DMS79 treated with DMSO at 0.1 percent for 48 hours (cell line): ENCODE results near the gene CCNI2.

ENCODE experiments used
- DNase-seq: peaks from one replicate; lab custom pipeline; 2025; lab: John Stamatoyannopoulos, UW

CCNI2 gene

GRCh38 chr5:132746954-132747615 is at the start of gene CCNI2:
CCNI2 (plus strand) TSS chr5:132747426; CDS start chr5:132747496, 70 bp downstream.
- no peak for DNase-seq

- DNase-seq, result no peak
Measured at GRCh38 chr5:132704875-132705274, 42.4 kb upstream of the CCNI2 start.

GRCh38 chr5:132708645-132709044 is 38.6 kb upstream of the CCNI2 start:
- DNase-seq, result no peak

GRCh38 chr5:132714456-132715307 is 32.5 kb upstream of the CCNI2 start:
- no peak for DNase-seq

GRCh38 chr5:132718544-132719312 is 28.5 kb upstream of the CCNI2 start:
- DNase-seq, result no peak

GRCh38 chr5:132725745-132726144 is 21.5 kb upstream of the CCNI2 start:
- DNase-seq, result no peak

- DNase-seq, result no peak
Measured at GRCh38 chr5:132729896-132730295, 17.3 kb upstream of the CCNI2 start.

GRCh38 chr5:132733499-132734148 is 13.6 kb upstream of the CCNI2 start:
- DNase-seq, result no peak

- DNase-seq, result no peak
Measured at GRCh38 chr5:132734687-132735086, 12.5 kb upstream of the CCNI2 start.

- peak; percentile 75 for DNase-seq
Measured at GRCh38 chr5:132736853-132737833, 10.1 kb upstream of the CCNI2 start, which contains the start of gene KIF3A. KIF3A (minus strand) TSS chr5:132737546; CDS start chr5:132737419, 127 bp downstream.

- DNase-seq, result no peak
Measured at GRCh38 chr5:132737982-132738681, 9.1 kb upstream of the CCNI2 start.

- no peak for DNase-seq
Measured at GRCh38 chr5:132739232-132739631, 8.0 kb upstream of the CCNI2 start.

- no peak for DNase-seq
Measured at GRCh38 chr5:132742158-132742557, 5.1 kb upstream of the CCNI2 start.

- DNase-seq, result no peak
Measured at GRCh38 chr5:132742626-132743025, 4.6 kb upstream of the CCNI2 start.

GRCh38 chr5:132744659-132745058 is 2.6 kb upstream of the CCNI2 start:
- no peak for DNase-seq

GRCh38 chr5:132746592-132746953 is 653 bp upstream of the CCNI2 start:
- no peak for DNase-seq

GRCh38 chr5:132747616-132748440 is 602 bp downstream of the CCNI2 start:
- DNase-seq, result no peak

- no peak for DNase-seq
Measured at GRCh38 chr5:132748522-132749000, 1.3 kb downstream of the CCNI2 start.

GRCh38 chr5:132749506-132749905 is 2.3 kb downstream of the CCNI2 start:
- no peak for DNase-seq
